AG08395 (cell line): Measurements from ENCODE around the gene GFOD1.
A peak's percentile ranks its signal among the peaks of the same experiment; 100 is the strongest.
"Not testable (repeated sequence)": the region's sequence is repeated elsewhere in the genome, so short reads cannot be mapped to it uniquely, and the experiment has no call there.

ENCODE experiments used
- DNase-seq: peaks from one replicate; pipeline ENCODE4 v3.0.0; 2012; ENCODE audit warnings: mixed read lengths, low spot score

The GFOD1 gene

DNA sequence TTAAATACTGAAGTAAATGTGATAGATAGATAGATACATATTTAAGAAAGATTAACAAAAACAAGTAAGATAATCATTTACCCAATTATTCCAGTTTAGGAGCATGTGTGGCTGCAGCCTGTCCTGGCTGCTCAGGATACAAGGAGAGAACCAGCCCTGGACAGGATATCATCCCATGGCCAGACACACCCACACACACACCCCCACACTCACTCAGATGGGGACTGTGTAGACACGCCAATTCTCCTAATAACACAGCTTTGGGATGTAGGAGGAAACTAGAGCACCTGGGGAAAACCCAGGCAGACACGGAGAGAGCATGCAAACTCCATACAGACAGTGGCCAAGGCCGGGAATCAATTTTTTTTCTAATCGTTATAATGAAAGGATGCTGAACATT lies 45.6 kb downstream of the GFOD1 start:
- DNase-seq = no peak

DNA sequence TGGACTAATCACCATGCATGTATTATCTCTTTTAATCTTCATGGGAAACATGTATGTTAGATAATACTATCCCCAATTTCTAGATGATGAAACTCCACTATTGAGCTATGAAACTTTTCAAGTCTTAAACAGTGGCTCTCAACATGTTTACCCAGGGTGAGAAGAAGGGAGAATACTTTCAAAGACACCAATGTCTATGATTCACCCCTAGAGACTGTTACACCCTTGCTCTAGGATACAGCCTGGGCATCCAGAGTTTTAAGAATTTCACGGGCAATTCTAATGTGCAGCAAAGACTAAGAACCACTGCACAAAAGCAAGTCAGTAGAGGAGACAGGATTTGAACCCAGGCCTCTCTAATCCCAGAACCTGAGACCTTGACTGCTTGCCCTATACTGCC lies 47.8 kb downstream of the GFOD1 start:
- no peak for DNase-seq

DNA sequence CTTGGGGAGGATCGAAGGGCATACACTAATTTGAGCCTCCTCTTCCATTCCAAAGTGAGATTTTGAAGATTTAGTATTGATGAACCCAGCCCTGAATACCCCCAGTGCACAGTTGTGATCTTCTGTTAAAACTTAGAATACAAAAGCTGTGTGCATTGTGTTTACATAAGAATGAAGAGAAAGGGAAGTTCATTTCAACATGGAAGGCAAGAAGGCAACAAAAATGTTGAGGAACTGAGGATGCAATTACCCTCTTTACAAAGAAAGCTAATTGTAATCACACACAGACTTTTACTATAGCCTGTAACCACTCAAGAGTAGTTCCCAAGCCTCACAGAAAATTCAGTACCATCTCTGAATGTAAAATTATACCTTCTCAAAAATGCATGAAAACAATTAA lies 49.3 kb downstream of the GFOD1 start:
- DNase-seq = no peak

DNA sequence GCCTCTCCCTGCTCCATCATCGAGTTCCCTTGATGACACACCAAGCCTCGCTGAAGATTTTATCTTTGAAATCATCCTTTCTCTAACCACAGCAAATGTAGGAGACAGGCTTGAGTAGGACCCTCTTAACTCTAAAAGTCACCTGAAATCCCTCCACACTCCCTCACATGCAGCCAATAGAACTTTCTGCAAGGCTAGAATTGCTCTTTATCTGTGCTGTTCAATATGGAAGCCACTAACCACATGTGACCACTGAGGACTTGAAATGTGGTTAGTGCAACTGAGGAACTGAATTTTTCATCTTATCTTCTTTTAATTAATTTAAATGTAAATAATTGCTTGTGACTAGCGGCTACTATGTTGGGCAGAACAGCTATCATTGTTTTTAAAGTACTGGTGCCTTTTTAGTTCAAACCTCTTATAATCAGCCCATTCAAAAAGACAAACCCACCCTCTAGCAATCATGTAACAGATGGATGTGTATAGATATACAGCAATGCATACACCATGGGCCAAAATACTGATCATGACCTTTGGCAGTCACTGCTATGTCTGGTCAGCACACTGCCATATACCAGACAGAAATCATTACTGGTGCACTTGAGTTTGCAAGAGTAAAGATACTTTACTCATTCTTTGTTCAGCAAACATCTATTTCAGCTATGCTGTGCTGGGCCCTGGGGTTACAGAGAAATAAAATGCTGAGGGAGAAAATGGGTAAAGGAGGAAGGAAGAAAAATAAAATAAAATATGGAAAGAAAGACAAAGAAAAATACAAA lies 50.0 kb downstream of the GFOD1 start:
- DNase-seq = no peak

DNA sequence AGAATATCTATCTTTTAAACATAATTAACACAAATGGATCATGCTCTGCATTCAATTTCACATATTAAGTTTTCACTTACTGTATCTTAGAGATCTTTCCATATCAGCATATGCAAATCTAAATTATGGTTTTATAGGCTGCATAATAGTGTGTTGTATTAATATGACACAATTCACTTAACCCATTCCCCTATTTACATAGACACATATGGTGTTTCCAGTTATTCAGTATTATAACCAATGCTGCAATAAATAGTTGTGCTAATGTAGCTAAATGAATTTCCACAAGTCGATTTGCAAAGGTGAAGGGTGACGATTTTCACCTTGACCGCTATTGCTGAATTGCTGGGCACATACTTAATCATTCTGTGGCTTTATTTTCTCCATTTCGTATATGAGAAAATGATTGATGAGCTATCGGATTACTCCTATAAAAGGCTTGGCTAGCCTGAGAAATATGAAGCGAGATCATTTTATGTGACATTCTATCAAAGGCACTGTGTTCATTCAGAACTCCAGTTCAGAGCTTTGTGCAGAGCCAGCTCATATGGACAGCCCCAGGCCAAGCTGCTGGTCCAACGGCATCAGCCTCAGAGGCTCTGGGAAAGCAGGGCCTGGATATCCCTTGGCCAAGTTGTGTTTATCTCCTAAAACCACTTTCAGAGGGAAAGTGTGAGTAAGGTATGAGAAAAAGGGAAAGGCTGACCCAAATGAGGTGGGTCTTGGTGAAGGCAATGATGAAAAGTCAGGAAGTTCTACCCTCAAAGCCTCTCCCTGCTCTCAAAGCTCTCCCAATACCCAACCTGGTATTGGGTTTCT lies 50.8 kb downstream of the GFOD1 start:
- no peak for DNase-seq

DNA sequence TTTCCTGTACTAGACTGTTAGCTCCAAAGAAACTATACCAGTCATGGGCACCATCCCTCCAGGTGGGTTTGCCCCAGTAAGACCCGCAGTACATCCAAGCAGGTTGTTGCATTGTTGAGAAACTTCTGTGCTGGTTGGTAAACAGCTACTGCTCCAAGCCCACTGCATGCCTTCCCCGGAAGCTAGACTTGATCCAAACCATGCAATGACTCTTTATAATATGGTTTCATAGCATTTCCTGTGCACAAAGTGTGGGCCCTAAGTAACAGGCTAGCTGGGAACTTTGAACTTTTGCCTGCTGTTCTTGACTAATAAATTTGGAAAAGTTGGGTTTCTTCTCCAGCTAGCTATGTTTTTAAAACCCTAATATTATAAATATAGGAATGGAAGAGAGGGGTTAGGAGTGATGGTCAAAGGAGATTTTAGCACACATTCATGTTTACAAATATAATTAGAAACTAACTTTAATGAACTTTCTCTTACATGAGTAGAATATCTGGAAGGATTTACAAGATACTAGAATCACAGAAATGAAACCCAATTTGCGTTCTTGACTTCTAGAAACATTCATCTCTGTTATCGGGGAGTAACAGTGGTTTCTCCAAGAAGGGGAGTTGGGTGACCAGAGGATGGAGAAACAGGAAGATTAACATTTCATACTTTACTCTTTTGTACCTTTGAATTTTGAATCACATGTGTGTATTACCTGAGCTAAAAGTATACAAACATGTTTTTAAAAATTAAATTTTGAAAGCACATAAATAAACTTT lies 51.7 kb downstream of the GFOD1 start:
- DNase-seq = no peak

DNA sequence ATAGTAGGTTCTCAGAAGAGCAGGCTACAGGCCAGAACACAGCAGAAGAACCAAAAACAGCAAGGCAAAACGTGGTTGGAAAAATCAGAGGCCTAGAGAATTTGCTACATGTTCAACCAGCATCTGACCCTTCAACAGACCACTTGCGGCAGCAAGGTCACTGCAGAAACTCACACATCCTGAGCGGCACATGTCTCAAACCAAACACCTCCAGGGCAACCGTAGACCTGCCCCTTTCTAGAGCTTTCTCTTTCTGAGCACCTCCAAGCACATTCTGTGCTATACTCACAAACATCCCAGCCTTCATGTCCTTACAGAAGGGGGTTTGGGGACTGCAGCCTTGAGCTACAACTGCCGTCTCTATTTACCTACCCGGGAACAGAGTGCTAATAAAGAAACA lies 52.6 kb downstream of the GFOD1 start:
- no peak for DNase-seq

DNA sequence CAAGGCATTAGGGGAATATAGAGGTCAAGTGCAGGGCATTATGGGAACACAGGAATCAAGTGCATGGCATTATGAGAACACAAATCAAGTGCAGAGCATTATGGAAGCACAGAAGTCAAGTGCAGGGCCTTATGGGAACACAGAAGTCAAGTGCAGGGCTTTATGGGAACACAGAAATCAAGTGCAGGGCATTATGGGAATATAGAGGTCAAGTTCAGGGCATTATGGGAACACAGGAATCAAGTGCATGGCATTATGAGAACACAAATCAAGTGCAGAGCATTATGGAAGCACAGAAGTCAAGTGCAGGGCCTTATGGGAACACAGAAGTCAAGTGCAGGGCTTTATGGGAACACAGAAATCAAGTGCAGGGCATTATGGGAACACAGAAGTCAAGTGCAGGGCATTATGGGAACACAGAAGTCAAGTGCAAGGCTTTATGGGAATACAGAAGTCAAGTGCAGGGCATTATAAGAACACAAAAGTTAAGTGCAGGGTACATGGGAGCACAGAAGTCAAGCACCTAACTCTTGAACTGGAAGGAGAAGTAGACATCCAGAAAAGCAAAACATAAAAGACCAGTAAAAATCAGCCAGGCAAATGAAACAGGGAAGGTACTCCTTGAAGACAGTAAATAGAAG lies 53.1 kb downstream of the GFOD1 start:
- not testable (repeated sequence) for DNase-seq

DNA sequence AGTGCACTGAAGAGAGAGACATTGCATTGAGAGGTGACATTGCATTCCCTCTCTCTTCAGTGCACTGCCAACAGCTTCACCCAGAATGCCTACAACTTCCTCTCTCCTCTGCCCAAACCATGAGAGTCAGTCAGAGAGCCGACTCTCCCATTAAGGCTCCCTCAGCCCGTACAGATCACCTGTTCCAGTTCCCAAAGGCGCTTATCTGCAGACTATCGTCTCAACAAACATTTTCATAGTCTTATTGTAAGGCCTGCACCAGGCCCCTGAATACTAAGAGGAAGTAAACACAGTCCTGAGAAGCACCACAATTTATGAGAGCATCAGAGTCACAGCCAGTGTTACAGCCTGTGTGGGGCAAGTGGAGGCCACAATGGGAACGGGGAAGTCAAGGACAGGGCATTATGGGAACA lies 53.7 kb downstream of the GFOD1 start:
- DNase-seq = no peak

DNA sequence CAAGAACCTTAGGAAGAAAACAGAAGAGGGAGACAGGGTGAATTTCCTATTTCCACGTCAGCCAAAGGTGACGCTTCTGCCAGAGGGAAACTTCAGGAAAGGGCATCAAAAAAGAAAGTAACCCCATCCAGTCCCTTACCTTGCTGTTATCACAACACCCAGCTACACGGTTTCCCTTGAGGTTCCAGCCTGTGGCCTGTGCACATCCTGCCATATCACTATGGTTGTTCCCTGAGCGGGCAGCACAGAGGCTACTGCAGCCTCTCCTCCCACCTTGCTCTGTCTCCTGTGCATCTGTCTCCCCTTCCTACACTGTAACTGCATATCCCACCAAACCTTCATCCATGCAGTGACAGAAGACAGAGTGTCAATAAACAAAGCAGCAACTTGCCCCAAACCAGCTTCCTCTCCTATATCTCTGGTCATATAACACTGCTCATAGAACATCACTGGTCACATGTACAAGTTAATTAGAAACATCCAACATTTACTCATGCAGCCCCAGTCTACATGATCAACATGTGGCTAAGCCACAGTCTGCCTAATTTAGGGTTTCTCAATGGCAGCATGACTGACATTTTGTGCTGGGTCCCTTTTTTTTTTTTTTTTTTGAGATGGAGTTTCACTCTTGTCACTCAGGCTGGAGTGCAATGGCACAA lies 54.7 kb downstream of the GFOD1 start:
- no peak for DNase-seq

DNA sequence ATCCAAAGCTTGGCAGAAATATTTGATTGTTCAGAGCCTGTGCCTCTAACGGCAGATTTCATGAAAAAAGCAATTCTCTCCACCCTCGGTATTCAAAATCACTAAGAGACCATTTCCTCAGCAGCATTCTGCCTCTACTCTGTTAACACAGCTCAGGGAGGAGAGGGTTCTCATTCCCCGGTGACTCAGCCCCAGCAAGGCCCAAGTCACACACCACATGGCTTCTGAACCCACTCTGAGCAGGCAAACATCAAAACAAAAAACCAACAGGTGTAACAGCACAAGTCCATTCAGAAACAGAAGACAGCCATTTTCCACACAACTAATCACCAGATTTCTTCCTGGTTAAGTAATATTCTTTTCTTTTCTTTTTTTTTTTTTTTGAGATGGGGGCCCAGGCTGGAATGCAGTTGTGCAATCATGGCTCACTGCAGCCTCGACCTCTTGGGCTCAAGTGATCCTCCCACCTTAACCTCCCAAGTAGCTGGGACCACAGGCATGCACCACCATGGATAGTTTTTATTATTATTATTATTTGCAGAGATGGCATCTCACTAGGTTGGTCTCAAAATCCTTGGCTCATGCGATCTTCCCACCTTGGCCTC lies 55.4 kb downstream of the GFOD1 start:
- DNase-seq = peak; percentile 64

DNA sequence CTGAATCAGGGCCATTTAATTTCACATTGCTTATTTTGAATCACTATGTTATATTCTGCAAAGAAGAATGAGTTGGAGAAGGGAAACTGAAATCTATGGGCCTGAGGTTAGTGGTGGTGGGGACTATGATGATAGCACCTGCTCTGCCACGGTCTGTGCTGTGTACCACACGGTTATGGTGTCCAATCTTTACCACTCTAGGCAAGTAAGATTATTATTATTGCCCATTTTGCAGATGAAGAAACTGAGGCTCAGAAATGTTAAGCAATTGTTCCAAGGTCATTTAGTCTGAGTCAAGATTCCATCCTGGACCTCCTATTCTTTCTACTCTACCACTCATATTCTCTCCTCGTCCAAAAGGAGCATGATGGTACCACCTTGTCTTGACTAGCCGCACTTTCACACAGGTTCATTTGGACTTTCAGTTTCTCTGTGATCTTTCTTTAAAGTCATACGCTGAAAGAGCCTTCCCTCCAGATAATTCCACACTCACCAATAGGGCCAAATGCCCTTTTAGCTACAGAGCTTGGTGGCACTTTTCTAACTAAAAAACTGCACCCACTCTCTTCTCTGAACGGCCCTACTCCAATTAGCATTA lies 56.2 kb downstream of the GFOD1 start:
- DNase-seq = no peak

DNA sequence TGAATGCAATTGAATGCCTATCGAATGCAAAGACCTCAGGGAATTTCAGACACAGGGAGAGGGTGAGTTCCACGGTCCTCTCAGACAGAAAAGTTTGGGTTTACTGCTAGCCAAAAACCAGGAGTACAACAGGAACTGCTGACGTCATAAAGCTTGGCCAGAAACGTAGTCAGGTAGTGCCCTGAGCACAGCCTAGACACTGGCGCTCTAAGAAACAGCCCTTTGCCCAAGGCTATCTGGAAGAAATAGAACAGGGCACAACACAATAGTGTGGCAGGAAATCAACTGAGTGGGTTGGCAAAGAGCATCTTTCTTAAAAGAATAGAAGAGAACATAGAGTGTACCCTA lies 58.0 kb downstream of the GFOD1 start:
- DNase-seq = no peak

DNA sequence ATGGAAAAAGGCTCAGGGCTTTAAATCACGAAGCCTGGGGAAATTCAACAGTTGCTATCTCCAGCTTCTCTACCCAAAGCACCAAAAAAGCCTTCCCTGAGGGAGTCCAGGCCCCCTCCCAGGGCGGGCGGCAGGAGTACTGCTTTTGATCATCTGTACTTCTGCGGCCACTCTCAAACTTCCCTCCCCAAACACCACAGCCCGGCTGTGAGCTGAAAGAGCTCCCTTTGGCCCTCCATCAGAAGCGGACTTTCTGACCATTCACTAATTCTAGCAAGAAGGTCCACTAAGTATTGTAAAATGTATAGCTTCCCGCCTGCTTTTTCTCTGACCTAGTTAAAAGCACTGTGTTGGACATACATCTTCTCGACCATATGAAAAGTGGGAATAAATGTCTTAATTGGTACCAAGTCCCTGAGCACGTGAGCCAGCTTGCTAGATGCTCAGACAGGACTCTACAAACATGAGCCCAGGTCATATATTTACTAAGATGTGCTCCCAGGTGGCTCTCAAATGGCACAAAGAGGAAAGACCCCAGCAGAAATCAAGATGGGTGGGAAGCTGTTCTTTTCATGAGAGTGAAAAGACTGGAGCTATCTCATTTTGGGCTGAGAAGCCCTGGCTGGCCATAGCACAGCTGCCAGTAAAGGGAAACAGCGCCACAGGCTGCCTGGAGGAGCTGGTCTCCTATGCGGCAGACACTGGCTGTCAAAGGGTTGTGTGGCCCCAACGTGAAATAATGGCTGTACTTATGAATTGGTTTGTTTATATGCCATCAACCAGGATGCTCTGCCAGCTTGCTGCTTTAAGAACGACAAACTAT lies 58.6 kb downstream of the GFOD1 start:
- DNase-seq = no peak

DNA sequence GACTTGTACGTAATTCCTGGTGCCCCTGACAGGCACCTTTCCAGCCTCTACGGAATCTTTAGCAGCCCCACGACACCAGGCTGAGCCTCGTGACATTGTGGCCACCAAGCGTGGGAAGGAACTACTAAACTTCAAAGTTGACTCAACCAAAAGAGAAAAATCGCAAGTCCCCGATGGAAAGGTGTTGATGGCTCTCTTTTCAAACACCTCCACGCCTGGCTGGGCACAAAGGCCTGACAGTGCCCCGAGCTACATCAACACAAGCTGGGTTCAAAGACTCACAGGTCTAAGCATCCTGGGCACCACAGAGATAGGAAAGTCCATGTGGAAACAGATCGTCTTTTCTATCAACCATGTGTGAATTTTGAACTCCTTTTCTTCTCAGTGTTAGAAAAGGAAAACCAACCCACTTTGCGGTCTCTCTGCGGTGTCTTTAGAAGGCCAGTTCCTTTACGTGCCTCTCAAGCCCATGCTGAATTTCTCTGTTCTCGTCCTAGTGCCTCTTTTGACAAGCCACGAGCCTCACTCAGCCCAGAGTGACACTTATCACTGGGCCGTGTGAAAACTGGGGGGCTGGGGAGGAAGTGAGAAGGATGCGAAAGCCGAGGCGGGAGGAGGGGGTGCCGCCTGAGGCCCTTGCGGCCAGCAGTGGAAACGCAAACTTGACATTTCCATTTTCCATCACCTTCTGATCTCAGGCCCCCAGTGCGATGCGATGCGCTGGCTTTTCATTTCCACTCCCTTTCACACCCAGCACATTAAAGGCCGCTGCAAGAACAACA lies 59.4 kb downstream of the GFOD1 start:
- DNase-seq = no peak

DNA sequence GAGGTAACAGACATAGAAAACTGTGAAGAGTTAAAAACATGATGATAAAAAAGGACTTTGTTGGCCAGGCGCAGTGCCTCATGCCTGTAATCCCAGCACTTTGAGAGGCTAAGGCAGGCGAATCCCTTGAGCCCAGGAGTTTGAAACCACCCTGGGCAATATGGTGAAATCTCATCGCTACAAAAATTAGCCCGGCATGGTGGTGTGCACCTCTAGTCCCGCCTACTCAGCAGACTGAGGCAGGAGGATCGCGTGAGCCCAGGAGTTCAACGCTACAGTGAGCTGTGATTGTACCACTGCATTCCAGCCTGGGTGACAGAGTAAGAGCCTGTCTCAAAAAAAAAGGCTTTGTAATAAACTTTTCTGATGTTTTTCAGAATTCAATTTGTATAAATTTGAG lies 60.1 kb downstream of the GFOD1 start:
- DNase-seq = no peak

DNA sequence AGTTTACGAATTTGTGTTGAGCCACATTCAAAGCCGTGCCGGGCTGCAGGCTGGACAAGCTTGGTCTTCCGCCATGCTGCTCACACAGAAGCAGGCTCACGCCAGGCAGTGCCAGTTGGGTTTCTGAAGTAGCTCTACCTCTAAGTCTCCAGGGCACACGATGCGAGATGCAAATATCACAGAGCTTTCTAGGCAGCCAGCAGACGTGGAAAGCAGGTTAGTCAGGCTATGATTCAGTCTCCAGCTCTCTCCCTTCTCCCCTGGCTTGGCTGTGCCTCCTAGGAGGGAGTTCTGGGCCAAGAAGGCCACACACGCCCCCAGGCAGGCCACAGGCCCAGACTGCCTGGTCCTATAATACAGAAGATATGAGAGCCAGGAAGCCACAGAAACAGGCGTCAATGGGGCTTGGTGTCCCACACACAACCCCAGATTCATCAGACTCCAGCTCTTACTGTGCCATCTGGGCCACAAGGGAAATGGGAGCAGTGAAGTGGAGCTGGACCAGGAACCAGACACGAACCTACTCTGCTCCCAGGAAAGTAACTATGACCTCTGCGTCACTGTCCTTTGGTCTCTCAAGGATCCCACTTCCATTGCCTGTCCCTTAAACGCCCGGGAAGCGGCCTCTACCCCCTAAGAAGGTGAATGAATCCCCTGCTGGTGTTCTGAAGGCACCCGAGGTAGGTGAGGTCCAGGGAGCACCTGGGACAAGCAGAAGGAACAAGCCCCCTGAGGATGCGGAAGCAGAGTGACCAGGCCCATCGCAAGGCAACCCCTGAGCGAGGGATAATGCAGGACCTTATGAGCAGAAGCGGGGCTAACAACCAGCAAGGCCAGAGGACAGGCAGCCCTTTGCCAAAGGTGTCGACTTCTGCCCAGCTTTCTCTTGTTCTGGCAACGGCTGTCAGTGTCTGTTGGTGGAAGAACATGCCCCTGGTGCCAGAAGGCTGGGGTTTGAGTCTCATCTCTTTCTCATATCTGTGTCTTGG lies 61.2 kb downstream of the GFOD1 start:
- peak; percentile 69 for DNase-seq

DNA sequence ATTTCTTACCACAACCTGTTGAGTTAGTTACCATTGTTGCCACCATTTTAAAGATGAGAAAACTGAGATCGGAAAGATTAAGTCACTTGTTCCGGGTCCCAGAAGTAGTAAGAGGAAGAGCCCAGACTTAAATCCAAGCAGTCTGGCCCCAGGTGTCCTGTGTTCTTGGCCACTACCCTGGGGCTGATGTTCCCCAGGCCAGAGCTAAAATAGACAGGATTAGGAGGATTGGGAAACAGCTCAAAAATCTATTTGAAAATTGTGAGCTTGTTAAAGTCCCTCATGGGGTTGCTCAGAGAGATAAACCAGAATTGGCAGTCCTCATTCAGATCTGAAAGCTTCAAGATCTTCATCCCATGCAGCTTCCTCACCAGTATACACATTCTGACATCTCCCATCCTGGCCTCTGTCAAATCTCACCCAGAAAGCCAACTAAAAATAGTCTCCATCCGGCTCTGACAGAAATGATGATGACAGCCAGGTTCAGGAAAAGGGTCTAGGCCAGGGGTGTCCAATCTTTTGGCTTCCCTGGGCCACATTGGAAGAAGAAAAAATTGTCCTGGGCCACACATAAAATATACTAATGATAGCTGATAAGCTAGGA lies 62.0 kb downstream of the GFOD1 start:
- DNase-seq = no peak
